Hematopoietic multipotent progenitor cell treated with erythropoietin and hydrocortisone succinate and interleukin-3 and kit ligand, for 4 days (in vitro differentiated cells): ENCODE measurements around the gene TRPM4.
"Not testable (repeated sequence)": the region's sequence is repeated elsewhere in the genome, so short reads cannot be mapped to it uniquely, and the experiment has no call there.

ENCODE experiments used
- DNase-seq: peaks from one replicate; pipeline ENCODE4 v3.0.0-alpha.2; 2015

Gene TRPM4

DNA sequence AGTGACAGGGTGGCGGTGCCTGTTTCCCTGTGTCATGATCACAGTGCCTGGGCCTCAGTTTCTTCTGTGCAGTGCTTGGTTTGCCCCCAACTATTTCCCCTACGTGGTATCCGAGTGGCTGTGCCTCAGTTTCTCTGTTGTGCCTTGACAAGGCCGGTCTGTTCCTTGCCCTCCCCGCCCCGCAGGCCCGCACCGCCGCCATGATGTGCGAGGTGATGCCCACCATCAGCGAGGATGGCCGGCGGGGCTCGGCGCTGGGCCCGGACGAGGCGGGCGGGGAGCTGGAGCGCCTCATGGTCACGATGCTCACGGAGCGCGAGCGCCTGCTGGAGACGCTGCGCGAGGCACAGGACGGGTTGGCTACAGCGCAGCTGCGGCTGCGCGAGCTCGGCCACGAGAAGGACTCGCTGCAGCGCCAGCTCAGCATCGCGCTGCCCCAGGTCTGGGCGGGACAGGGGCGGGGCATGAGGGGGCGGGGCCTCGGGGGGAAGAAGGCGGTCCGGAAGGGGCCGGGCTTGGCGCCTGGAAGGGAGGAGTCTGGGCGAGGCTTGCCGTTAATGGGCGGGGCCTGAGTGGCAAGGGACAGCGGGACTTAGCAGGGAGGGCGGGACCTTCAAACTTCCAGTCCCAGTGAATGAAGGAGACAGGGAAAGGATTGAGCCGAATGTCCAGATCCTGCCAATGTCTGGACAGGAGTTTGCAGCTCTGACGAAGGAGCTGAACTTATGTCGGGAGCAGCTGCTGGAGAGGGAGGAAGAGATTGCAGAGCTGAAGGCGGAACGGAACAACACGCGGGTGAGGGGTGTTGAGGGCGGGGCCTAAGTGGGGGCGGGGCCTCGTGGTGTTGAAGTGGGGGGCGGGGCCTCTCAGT, 29.7 kb upstream of the TRPM4 start:
- DNase-seq, result peak; percentile 98

DNA sequence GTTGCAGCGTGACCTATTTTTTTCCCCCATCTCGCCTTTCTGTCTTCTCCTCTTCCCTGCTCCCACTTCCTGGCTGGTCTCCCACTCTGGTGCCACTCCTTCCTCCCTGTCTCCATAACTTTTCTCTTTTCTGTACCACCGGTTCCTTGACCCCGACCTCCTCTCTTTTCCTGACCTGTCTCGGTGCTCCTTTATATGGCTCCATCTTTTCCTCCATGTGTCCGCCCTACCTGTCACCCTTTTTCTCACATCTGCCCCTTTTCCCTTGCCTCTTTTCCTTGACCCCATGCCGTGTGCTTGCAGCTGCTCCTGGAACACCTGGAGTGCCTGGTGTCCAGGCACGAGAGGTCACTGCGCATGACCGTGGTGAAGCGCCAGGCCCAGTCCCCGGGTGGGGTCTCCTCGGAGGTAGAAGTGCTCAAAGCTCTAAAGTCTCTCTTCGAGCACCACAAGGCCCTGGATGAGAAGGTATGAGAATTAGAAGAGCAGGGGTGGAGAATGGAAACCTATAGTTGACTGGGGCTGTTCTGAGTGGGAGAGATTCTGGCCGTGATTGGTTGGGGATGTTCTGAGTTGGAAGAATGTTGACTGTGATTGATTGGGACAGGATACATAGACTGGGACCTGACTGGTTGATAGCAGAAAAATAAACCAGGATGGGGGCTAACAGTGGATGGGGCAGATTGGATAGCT, 28.9 kb upstream of the TRPM4 start:
- no peak for DNase-seq

DNA sequence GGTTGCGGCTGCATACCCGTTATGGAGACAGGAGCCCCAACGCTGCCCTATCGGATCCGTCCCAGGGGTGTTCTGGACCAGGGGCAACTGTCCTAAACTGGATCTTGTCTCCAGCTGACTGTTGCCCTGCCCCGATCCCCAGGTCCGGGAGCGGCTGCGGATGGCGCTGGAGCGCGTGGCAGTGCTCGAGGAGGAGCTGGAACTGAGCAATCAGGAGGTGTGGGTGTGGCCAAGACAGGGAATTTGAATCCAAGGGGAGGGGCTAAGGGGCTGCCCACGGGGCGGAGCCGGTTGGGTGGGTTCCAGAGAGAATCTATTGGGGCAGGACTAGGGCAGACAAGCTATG, 28.4 kb upstream of the TRPM4 start:
- no peak for DNase-seq

DNA sequence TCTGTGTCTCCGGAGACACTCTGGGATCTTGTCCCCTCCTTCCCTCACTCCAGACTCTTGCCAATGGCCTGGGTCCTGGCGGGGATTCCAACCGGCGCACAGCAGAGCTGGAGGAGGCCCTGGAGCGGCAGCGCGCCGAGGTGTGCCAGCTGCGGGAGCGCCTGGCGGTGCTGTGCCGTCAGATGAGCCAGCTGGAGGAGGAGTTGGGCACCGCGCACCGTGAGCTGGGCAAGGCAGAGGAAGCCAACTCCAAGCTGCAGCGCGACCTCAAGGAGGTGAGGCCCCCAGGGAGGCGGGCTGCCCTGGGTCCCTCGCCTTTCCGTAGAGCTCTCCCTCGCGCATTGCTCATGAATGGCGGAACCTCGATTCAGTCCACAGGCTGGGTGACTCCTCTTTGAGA, 27.3 kb upstream of the TRPM4 start:
- DNase-seq, result no peak

DNA sequence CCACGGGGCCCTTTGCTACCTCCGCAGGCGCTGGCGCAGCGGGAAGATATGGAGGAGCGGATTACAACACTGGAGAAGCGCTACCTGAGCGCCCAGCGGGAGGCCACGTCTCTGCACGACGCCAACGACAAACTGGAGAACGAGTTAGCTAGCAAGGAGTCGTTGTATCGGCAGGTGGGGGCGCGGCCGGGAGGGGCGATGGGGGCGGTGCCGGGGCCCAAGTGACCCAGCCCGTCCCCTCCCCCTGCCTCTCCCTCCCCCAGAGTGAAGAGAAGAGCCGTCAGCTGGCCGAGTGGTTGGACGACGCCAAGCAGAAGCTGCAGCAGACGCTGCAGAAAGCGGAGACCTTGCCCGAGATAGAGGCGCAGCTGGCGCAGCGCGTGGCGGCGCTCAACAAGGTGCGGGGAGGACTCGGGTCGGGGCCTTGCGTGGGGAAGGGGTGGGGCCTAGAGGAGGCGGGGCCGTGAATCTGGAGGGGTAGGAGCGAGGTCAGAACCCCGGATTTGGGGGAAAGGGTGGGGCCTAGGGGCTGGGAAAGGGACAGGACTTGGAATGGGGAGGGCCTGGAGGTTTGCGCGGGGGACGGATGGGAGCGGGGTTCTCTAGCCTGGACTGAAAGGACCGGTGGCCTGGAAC, 24.5 kb upstream of the TRPM4 start:
- peak; percentile 64 for DNase-seq

DNA sequence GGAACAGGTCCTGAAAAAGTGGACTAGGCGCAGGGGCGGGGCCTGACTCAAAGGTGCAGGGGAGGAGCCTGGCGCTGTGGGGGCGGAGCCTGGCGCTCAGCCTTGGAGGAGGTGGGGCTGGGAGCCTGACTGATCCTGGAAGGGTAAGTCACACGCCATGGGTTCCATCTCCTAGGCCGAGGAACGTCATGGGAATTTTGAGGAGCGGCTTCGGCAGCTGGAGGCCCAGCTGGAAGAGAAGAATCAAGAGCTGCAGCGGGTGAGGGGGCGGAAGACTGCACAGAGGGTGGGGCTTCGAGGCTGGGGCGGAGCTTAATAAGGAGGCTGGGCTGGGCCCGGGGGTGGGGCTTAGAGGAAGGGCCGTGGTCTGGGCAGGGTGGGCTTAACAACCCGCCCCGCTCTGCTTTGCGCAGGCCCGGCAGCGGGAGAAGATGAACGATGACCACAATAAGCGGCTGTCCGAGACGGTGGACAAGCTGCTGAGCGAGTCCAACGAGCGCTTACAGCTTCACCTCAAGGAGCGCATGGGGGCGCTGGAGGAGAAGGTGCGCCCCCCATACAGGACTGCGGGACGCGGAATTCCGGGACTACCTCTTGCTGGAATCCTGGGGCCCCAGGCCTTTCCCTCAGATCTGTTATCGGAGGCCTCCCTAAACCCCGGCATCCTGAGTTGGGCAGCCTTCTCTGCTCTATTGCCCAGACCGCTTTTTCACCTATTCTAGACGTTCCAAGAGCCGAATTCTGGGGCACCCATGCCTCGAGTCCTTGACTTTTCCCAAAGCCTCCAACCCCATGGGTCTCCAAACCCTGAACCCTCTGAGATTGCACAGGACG, 23.8 kb upstream of the TRPM4 start:
- peak; percentile 72 for DNase-seq

DNA sequence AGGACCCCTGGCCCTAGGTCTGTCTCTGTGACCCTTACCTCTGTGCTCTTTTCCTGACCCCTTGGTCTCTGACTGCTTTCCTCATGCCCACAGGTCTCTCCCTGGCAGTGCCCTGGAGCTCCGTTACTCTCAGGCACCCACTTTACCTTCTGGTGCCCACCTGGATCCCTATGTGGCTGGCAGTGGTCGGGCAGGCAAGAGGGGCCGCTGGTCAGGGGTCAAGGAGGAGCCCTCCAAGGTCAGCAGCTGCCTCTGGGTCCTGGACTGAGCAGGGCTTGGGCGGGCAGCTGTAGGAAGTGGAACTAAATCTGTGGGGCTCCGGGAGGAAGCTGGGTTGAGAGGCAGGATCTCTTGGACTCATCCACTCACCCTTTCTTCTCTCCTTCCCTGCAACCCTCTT, 21.9 kb upstream of the TRPM4 start:
- DNase-seq, result no peak

DNA sequence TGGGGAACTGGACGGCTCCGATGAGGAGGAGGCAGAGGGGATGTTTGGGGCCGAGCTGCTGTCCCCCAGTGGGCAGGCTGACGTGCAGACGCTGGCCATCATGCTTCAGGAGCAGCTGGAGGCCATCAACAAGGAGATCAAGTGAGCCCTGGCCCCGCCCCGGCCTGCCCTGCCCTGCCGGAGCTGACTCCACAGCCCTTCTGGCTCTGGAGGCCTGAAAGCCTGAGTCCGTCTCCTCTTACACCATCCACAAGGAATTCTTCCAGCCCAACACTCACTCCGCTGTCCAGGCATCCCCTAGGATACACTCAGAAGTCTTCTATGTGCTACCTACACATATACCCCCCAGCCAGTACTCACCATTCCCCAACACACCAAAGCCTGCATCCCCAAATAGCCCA, 20.8 kb upstream of the TRPM4 start:
- DNase-seq, result no peak

DNA sequence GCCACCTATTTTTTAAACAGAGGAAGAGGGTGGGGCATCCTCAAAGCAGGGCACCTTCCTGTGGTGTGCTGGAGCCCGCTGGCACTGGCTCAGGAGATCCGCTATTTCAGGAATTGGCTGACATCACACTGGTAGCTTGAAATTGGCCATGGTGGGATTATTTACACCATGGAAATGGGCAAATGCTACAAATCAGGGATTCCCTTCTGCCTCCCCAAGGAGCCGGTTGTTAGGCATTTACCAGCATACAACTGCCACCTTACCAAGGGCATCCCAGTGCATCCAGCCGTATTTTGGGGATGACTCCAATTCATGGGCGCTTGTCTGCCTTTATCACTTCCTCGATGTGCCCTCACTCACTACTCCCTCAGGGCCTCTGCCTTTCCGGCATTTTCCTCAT, 16.6 kb upstream of the TRPM4 start:
- DNase-seq, result no peak

DNA sequence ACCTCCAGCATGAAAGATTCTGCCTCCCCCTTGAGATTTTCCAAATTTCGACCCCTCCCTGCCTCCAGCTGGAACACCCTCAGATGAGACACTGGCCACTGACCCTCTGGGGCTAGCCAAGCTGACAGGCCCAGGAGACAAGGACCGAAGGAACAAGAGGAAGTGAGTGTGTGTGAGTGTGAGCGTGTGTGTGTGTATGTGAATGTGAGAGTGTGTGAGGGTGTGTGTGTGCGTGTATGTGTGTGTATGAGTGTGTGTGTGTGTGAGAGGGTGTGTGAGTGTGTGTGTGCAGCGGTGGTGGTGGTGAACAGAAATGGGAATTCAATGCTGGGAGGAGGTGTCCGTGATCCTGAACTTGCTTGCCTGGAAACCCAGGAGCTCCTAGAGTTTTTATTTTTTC, 16.2 kb upstream of the TRPM4 start:
- DNase-seq, result no peak

DNA sequence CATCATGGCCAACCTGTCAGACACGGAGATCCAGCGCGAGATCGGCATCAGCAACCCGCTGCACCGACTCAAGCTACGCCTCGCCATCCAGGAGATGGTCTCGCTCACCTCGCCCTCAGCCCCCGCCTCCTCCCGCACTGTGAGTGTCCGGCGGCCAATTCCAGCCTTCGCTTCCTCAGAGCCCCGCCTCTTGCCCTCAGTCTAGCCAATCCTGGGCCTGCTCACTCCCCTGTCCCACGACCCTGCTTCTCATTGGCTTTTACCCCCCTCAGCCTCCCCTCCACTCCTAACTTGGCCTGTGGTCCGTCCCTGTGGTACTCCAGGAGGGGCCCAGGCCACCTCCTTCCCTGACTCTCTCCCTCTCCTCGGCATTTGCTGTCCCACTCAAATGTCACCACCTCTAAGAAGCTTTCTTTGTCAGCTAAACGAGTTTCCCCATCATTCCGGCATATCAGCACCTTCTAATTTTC, 14.7 kb upstream of the TRPM4 start:
- DNase-seq, result peak; percentile 93

DNA sequence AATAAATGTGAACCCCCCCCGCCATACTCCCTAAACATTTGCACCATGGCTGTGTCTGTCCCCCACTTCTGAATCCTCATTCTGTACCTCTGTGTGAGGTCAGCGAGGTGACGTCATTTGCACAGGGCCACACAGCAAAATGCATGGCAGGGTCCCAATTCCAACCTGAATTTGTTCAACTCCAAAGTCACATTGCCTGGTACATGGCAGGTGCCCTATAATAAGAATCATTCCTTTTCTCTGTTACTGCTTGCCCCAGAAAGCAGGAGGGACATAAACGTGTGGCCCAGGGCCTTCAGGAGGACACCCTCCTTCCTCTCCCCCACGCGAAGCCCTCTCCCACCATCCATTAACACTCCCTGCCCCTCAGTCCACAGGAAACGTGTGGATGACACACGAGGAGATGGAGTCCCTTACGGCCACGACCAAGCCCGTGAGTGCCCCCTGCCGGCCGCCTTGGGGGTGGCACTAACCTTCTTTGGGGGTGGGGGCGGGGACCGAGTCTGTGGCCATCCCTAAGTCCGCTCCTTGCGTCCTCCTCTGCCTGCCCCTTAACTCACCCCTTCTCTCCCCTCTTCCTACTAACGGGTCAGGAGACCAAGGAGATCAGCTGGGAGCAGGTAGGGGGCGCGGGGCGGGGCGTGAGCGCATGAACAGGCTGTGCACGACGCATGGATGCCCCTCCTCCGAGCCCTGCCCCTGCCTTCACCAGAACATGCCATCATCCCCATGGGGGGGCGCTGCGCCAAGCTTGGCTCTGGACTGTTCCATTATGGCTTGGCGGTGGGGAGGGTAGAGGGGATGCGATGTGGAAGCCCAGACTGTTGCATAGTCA, 11.8 kb upstream of the TRPM4 start:
- DNase-seq, result peak; percentile 87

DNA sequence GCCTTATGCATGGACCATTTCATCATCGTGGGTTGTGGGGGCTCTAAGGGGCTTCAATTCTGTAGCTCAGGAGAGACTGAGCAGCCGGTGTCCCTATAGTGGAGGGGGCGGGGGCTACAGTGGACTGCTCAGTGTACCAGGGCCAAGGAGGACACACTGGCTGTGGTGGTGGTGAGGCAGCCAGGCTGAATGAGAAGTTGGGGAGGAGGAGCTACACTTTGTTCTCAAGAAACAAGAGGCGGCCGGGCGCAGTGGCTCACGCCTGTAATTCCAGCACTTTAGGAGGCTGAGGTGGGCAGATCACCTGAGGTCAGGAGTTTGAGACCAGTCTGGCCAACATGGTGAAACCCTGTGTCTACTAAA, 11.2 kb upstream of the TRPM4 start:
- DNase-seq, result not testable (repeated sequence)

DNA sequence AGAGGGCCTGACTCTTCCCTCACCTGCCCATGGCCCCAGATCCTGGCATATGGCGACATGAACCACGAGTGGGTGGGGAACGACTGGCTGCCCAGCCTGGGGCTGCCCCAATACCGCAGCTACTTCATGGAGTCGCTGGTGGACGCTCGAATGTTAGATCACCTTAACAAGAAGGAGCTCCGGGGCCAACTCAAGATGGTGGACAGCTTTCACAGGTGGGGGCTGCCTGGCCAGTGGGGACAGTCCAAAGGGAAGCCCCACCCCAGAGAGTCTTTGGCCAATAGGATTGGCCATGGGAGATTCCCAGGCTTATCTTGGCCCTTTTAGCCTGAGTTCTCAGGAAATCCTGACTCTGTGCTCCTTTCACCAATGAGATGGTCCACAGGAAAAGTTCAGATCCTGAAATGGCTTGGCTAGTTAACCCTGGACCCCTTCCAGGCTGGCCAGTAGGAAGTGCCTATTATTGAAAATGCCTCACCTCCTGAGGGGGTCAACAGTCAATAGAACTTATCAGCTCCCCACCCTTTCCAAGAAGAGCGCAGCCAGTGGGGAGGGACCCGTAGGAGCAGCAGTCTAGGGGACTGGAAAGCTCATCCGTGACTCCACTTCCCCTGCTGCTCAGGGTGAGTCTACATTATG, 9.4 kb upstream of the TRPM4 start:
- no peak for DNase-seq

DNA sequence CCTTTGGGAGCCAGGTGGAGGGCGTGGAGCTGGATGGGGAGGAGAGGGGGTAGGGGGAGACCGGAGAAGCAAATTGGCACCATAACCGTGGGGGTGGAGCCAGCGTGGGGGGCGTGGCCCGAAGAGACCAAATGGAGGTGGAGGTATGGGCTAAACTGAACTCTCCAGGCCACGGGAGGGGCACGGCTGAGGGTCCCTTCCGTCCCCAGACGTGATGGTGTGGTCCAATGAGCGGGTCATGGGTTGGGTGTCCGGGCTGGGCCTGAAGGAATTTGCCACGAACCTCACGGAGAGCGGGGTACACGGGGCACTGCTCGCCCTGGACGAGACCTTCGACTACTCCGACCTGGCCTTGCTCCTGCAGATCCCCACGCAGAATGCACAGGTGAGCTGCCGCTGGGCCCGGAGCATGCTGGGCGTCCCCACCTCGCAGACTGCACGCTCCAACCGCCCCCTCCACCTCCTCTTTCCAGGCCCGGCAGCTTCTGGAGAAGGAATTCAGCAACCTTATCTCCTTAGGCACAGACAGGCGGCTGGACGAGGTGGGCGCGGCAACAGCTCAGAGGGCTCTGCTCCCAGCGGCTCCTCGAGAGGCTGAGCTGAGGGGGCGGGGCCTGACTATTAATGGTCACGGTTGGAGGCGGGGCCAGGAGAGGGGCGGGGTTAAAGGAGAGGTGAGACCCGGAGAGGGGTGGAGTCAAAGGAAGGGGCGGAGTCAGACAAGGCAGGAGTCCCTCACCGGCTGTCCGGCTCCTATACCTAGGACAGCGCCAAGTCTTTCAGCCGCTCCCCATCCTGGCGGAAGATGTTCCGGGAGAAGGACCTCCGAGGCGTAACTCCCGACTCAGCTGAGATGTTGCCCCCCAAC, 8.6 kb upstream of the TRPM4 start:
- peak; percentile 99 for DNase-seq

DNA sequence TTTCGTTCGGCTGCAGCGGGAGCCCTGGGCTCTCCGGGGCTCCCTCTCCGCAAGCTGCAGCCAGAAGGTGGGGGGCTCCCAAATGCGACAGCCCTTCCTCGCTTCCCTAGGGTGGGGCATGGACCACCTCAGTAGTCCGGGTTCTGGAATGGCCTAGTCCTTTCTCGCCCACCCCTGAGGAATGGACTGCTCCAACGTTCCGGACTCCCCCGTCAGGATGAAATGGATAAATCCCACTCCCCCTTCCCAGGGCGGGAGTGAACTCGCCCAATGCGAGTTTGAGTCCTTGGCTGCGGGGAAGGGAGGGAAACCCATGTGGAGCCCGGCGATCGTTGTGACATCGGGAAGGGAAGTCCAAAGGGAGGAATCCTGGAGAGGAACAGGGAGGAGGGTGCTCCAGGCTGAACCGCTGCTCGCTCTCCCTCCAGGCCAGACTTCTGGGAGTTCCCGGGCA, 7.9 kb upstream of the TRPM4 start:
- DNase-seq, result peak; percentile 82

DNA sequence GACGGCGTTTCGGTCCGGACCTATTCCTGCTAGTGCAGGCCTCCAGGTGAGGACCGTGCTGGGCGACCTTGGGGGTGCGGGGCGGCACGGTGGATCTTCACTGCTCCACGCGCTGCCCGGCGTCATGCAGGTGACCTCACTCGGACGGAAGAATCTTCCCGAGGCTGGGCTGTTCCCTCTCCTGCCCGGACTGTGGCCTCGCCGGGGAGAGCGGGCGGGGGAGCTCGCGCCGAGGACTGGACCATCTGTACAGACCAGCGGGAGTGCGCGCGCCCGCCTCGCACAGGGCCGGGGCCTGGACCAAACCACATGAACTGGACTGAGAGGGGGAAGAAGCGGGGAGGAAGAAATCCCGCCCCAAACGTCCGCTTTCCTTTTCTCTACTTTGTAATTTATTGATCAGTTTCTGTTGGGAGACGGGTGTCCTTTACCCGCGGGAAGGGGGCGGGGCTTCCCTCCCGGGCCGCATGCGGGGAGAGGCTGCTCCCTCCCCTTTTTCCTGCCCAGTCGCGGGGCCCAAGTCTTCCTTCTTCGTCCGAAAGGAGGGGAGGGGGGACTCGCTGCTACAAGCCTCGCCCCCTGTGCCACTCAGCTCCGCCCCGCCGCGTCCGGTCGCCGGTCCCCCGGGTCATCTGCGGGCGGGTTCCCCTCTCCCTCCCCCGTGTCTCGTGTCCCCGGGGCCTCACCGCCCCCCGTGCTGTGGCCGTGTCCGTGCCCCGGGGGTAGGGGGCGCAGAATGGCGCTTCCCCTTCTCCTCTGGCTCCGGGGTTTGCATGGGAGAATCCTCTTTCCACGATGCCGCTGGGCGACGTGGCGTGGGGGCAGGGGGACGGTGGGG, 7.3 kb upstream of the TRPM4 start:
- peak; percentile 87 for DNase-seq

DNA sequence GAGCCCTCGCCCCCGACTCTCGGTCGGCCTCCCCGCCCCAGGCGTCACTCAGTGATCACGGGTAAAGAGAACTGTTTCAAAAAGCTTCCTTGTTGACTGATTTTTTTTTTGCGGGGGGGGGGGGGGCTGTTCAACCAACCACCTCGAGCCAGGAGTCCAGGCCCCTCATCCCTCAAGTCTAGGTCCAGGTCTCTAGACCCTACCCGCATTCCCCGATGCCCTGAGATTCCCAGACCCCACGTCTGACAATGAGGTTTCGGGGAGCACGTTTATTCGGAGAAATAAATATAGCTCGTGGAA, 6.7 kb upstream of the TRPM4 start:
- DNase-seq, result no peak

DNA sequence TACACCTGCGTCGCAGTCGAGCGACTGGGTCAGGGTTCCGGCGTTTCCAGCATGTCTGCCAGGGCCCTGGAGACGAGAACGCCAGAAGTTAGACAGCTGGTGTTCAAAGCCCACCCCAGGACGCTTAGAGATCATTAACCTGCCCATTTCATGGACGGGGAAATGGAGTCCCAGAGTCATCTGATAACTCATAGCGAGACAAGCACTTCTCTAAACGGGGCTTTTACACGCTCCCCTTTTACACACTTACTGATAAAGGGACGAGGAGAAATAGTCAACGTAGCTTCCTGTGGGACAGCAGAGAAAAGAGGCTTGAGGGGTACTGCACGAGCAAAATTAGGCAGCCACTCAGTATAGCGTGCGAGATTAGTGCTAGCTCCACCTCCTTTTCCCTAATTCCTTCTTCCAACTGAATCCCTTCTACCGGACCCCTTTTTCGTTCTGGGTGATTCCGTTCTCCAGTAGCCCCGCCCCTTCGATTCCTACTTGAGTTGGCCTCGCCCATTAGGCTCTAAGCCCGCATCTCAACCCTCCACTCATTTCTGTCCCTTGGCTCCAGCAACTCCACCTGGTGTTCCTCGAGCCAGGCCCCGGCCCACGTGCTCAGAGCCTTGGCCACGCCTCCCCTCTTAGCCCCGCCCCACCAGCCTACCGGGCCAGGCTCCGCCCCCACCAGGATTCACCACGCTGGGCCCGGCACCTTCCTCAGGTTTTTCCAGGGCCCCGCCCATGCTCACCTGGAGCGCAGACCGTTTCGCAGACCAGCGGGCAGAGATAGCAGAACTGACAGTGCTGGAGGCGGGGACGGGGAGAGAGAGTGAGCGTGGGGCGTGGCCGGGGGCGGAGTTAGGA, 6.1 kb upstream of the TRPM4 start:
- peak; percentile 71 for DNase-seq
